MM.1S (cell line): ENCODE results near the gene EFCAB6.

Source experiments
- EZH2phosphoT487 ChIP-seq: fragments of 300-600 bp; sonication (generic); IDR thresholded peaks from 2 replicates; pipeline ENCODE4 v1.6.1; 2018; ENCODE audit warnings: antibody characterized with exemption, low read length
- TF ChIP-seq, protein P1 (sequence below): fragments of 300-600 bp; sonication (generic); IDR thresholded peaks from 2 replicates; pipeline ENCODE4 v1.5.1; 2016; ENCODE audit warnings: antibody characterized with exemption, low read length, mixed read lengths

- TF ChIP-seq, protein P1, sequence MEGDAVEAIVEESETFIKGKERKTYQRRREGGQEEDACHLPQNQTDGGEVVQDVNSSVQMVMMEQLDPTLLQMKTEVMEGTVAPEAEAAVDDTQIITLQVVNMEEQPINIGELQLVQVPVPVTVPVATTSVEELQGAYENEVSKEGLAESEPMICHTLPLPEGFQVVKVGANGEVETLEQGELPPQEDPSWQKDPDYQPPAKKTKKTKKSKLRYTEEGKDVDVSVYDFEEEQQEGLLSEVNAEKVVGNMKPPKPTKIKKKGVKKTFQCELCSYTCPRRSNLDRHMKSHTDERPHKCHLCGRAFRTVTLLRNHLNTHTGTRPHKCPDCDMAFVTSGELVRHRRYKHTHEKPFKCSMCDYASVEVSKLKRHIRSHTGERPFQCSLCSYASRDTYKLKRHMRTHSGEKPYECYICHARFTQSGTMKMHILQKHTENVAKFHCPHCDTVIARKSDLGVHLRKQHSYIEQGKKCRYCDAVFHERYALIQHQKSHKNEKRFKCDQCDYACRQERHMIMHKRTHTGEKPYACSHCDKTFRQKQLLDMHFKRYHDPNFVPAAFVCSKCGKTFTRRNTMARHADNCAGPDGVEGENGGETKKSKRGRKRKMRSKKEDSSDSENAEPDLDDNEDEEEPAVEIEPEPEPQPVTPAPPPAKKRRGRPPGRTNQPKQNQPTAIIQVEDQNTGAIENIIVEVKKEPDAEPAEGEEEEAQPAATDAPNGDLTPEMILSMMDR: no peak
- TF ChIP-seq EZH2phosphoT487: no peak
These were observed 257.9 kb downstream of the EFCAB6 start for GRCh38 chr22:43554259-43554636.
